Stimulated activated CD4-positive, alpha-beta T cell treated with anti-CD3 and anti-CD28 coated beads, Interleukin-4, amount 100 ng/mL, for 4 hours (primary cell): Measurements from ENCODE around the gene CARMIL3.
A peak's percentile ranks its signal among the peaks of the same experiment; 100 is the strongest.
"Not testable (repeated sequence)": the region's sequence is repeated elsewhere in the genome, so short reads cannot be mapped to it uniquely, and the experiment has no call there.

Experiments used
- DNase-seq, 2 experiments: peaks; one replicate each; pipeline ENCODE4 v3.0.0-alpha.2; 2020

The CARMIL3 gene

GRCh38 chr14:24095271-24096068 is 43.7 kb downstream of the CARMIL3 start:
- peak; percentile 49 to 59 for DNase-seq

GRCh38 chr14:24096545-24097181 is 44.9 kb downstream of the CARMIL3 start:
- DNase-seq: no peak

- DNase-seq: no peak
Observed at GRCh38 chr14:24098229-24098926, 46.6 kb downstream of the CARMIL3 start.

- DNase-seq: no peak
Observed at GRCh38 chr14:24098927-24099813, 47.4 kb downstream of the CARMIL3 start.

GRCh38 chr14:24100197-24100981 is 48.6 kb downstream of the CARMIL3 start:
- DNase-seq: no peak

- DNase-seq: no peak
Observed at GRCh38 chr14:24100982-24101494, 49.2 kb downstream of the CARMIL3 start.

DNA sequence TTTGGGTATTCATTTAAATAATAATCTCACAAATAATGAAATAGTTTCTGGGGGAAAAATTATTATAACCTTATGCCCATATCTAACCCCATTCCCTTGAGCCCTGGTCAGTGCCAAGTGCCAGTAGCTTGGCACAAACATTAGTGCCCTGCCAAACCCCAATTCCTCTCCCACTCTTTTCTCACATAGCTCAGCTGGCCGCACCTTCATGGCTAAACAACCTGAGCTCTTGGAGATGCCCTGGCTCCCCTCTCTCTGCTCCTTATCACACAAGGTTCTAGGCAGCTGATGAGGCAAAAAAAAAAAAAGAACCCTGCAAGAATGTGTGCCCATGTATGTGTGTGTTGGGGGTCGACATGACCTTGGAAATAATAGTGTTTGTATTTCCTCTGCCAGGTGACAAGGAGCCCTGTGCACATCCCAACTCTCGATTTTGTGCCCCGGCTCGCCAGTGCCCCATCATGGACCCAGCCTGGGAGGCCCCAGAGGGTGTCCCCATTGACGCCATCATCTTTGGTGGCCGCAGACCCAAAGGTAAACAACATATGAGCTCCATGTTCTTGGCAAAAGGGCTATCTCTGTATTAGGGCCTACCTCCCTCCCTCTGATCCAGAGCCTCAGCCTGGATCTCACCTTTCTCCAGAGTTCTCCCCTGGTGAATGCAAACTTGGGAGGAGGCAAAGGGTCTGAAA is 50.7 kb downstream of the CARMIL3 start:
- no peak for DNase-seq

DNA sequence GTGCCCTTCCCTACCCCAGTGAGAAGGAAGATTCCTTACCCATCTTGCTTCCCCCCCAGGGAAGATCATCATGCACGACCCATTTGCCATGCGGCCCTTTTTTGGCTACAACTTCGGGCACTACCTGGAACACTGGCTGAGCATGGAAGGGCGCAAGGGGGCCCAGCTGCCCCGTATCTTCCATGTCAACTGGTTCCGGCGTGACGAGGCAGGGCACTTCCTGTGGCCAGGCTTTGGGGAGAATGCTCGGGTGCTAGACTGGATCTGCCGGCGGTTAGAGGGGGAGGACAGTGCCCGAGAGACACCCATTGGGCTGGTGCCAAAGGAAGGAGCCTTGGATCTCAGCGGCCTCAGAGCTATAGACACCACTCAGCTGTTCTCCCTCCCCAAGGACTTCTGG is 51.6 kb downstream of the CARMIL3 start:
- no peak for DNase-seq

- not testable (repeated sequence) for DNase-seq
Observed at GRCh38 chr14:24105609-24106239, 53.9 kb downstream of the CARMIL3 start.

DNA sequence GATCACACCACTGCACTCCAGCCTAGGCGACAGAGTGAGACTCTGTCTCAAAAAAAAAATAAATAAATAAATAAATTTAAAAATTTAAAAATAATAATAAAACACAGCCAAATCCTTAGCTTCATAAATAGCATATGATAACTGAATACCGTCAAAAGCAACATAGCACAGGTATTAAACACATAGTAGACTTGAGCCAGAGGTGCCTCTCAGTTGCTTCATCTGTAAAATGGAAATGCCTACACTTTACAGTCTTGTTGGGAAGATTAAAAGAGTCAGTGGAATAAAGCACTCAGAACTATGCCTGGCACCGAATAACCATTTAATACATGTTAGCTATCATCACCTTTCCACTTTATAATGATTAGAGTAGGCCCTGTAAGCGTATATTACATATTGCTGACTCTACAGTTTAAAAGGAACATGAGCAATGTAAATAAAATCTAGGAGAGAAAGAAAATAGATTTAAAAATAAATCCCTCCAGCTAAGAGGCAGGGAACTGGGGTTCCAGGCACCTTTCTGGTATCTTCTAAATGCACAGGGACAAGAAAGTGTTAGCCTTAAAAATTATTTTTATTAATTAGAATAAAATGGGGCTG is 55.0 kb downstream of the CARMIL3 start:
- DNase-seq: no peak

- no peak for DNase-seq
Observed at GRCh38 chr14:24108336-24108874, 56.6 kb downstream of the CARMIL3 start.

DNA sequence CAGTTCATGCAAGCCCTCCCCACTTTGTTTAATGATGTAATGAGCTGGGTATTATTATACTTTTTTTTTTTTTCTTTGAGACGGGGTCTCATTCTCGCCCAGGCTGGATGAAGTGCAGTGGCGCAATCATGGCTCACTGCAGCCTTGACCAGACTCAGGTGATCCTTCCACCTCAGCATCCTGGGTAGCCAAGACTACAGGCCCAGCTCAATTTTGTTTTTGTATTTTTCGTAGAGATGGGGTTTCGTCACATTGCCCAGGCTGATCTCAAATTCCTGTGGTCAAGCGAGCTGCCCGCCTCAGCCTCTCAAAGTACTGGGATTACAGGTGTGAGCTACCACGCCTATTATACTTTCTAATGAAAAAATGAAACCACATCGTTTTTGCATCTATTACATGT is 58.3 kb downstream of the CARMIL3 start:
- no peak for DNase-seq

- DNase-seq: no peak
Observed at GRCh38 chr14:24110523-24110922, 58.7 kb downstream of the CARMIL3 start.

DNA sequence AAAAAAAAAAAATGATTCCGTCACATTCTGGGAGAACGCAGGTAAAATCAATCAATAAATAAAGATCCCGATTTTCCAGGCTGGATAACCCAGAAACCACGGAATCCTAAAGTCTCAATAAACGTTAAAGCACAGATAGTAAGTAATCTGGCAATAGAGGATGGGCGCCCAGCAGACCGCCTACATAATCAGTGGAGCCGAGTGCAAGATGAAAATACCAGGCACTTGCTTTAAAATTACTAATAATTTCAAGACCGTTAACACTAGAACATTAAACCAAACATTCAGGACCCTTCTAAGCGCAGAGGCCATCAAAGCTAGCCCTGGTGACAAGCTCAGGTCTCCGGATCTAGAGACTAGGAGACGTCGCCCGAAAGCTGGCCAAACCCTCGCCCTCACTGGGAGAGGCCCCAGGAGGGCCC is 61.6 kb downstream of the CARMIL3 start:
- DNase-seq: no peak

- DNase-seq: peak; percentile 61 to 64
Observed at GRCh38 chr14:24113801-24114531, 62.2 kb downstream of the CARMIL3 start.

DNA sequence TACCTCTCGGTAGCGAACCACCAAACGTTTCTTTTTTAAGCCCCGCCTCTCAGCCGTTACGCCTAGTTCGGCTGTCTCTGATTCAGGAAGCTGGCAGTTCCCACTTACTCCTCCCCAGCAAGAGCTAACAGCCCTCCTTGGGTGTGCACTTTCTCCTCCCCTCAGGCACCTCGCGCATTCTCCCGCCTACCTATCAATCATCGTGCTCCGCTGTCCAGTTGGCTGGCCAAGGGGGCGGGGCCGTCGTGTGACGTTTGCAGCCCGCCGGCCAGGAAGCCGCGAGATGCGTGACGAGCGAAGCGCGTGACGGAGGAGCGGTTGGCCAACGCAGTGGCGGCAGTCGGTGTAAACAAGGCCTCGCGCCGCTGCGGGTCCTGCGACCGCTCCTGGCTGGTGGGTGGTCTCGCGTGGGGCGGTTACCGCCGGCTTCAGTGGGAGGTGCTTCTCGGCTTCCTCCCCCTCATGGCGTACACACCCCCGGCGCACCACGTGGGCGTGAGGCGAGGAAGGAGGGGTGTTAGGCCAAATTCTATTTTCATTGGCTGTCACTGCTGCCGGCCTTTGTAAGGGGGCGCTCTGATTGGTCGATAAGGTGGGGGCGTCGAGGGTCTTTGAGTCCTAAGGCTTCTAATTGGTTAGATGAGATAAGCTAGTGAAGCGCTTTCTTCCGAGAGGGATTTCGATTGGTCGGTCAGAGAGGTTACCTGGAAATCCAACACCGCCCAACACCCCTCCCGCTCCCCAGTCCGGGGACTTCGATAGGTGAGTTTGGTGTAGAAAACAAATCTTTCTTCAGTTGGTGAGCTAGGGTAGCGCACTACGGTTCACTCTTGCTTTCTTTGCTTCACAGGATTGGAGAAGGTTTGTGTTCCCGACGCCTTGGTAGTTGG is 63.0 kb downstream of the CARMIL3 start, which contains the start of the genes DCAF11 and NRL:
Gene DCAF11 (plus strand): TSS at position 246 of the 890 bp plus-strand sequence. CDS start 818 bp downstream, outside the sequence.
Gene NRL (minus strand): TSS at position 418 of the 890 bp plus-strand sequence. CDS start 32,101 bp downstream, outside the sequence.
- DNase-seq: peak; percentile 96 to 99

- no peak for DNase-seq
Observed at GRCh38 chr14:24115422-24116127, 63.8 kb downstream of the CARMIL3 start.
